BLaER1 (cell line): Measurements from ENCODE around the gene UNC13D.
"Not testable (repeated sequence)": the region's sequence is repeated elsewhere in the genome, so short reads cannot be mapped to it uniquely, and the experiment has no call there.

Experiments
- H3K27ac ChIP-seq: shearing (Covaris generic); formaldehyde crosslinking; 2 replicates; pipeline ENCODE4 v1.8.1; 2022
- H3K27me3 ChIP-seq: shearing (Covaris generic); formaldehyde crosslinking; 2 replicates; pipeline ENCODE4 v1.8.1; 2022
- H3K36me3 ChIP-seq: shearing (Covaris generic); formaldehyde crosslinking; 2 replicates; pipeline ENCODE4 v1.8.1; 2022
- H3K4me1 ChIP-seq: shearing (Covaris generic); formaldehyde crosslinking; 2 replicates; pipeline ENCODE4 v1.8.1; 2022
- H3K4me2 ChIP-seq: shearing (Covaris generic); formaldehyde crosslinking; 2 replicates; pipeline ENCODE4 v1.8.1; 2022
- H3K4me3 ChIP-seq: shearing (Covaris generic); formaldehyde crosslinking; 2 replicates; pipeline ENCODE4 v1.8.1; 2022
- H3K9ac ChIP-seq: shearing (Covaris generic); formaldehyde crosslinking; 2 replicates; pipeline ENCODE4 v1.8.1; 2022
- H3K9me3 ChIP-seq: shearing (Covaris generic); formaldehyde crosslinking; 2 replicates; pipeline ENCODE4 v1.8.1; 2022
- H4K20me1 ChIP-seq: shearing (Covaris generic); formaldehyde crosslinking; 2 replicates; pipeline ENCODE4 v1.8.1; 2022
- Cebpa-rat ChIP-seq: shearing (Covaris generic); IDR thresholded peaks from 2 replicates; pipeline ENCODE4 v1.8.1; 2022

UNC13D gene

GRCh38 chr17:75843577-75844529, at the start of gene UNC13D:
TSS of gene UNC13D (minus strand) at chr17:75844404. CDS start at chr17:75844337, 67 bp downstream.
- Histone ChIP-seq H3K4me3 (peak within 1 kb of the TSS; percentile 74), H3K9me3 (no peaks in the 10 kb centered on the region), H4K20me1 (no peaks in the 10 kb centered on the region), H3K4me2 (peak within 1 kb of the TSS; percentile 97), H3K27ac (peak within 1 kb of the TSS; percentile 95), H3K9ac (peak within 1 kb of the TSS; percentile 88), H3K36me3 (peaks cover 65% of the 10 kb centered on the region), H3K4me1 (peaks cover 68% of the 10 kb centered on the region), H3K27me3 (no peaks in the 10 kb centered on the region)
- no peak for TF ChIP-seq Cebpa-rat

GRCh38 chr17:75893305-75894048, 49.3 kb upstream of the UNC13D start:
- peaks cover 50% of the 10 kb centered on the region for H4K20me1 ChIP-seq
- no peak overlapping the region for H3K4me3 ChIP-seq
- H3K27ac ChIP-seq: peak overlapping the region; percentile 49; the same call in 1 of the 2 replicates
- peak overlapping the region; percentile 58 for H3K9ac ChIP-seq
- no peaks in the 10 kb centered on the region for H3K27me3 ChIP-seq
- H3K9me3 ChIP-seq: no peaks in the 10 kb centered on the region
- H3K4me2 ChIP-seq: peak overlapping the region; percentile 98
- TF ChIP-seq Cebpa-rat: no peak
- peaks cover 50% of the 10 kb centered on the region for H3K4me1 ChIP-seq
- peaks cover 49% of the 10 kb centered on the region for H3K36me3 ChIP-seq

- H3K4me3 ChIP-seq: no peak overlapping the region
- H3K9ac ChIP-seq: peak overlapping the region; percentile 58; the same call in 1 of the 2 replicates
- peak overlapping the region; percentile 98 for H3K4me2 ChIP-seq
- no peaks in the 10 kb centered on the region for H3K9me3 ChIP-seq
- peaks cover 46% of the 10 kb centered on the region for H3K36me3 ChIP-seq
- peaks cover 44% of the 10 kb centered on the region for H3K4me1 ChIP-seq
- H3K27me3 ChIP-seq: no peaks in the 10 kb centered on the region
- TF ChIP-seq Cebpa-rat: no peak
- peak overlapping the region; percentile 49; the same call in 1 of the 2 replicates for H3K27ac ChIP-seq
- H4K20me1 ChIP-seq: peaks cover 50% of the 10 kb centered on the region
These were observed 48.5 kb upstream of the UNC13D start for GRCh38 chr17:75892556-75893224.

- Histone ChIP-seq H3K27me3 (no peaks in the 10 kb centered on the region), H3K36me3 (peaks cover 46% of the 10 kb centered on the region), H4K20me1 (peaks cover 50% of the 10 kb centered on the region), H3K9ac (no peak overlapping the region), H3K9me3 (no peaks in the 10 kb centered on the region), H3K4me2 (no peak overlapping the region), H3K27ac (no peak overlapping the region), H3K4me1 (peaks cover 37% of the 10 kb centered on the region), H3K4me3 (no peak overlapping the region)
- no peak for TF ChIP-seq Cebpa-rat
These were observed 47.7 kb upstream of the UNC13D start for GRCh38 chr17:75891605-75892555.

GRCh38 chr17:75891022-75891604, 46.9 kb upstream of the UNC13D start:
- H3K9ac ChIP-seq: no peak overlapping the region
- H3K36me3 ChIP-seq: peaks cover 46% of the 10 kb centered on the region
- H3K4me1 ChIP-seq: peaks cover 40% of the 10 kb centered on the region
- no peak overlapping the region for H3K4me2 ChIP-seq
- no peak overlapping the region for H3K4me3 ChIP-seq
- TF ChIP-seq Cebpa-rat: no peak
- peaks cover 50% of the 10 kb centered on the region for H4K20me1 ChIP-seq
- H3K9me3 ChIP-seq: no peaks in the 10 kb centered on the region
- no peaks in the 10 kb centered on the region for H3K27me3 ChIP-seq
- H3K27ac ChIP-seq: no peak overlapping the region

- TF ChIP-seq Cebpa-rat: no peak
- H3K4me1 ChIP-seq: peaks cover 32% of the 10 kb centered on the region
- peaks cover 43% of the 10 kb centered on the region for H4K20me1 ChIP-seq
- no peak overlapping the region for H3K9ac ChIP-seq
- peaks cover 46% of the 10 kb centered on the region for H3K36me3 ChIP-seq
- no peak overlapping the region for H3K4me2 ChIP-seq
- H3K27ac ChIP-seq: no peak overlapping the region
- no peaks in the 10 kb centered on the region for H3K9me3 ChIP-seq
- H3K27me3 ChIP-seq: no peaks in the 10 kb centered on the region
- no peak overlapping the region for H3K4me3 ChIP-seq
These were observed 45.2 kb upstream of the UNC13D start for GRCh38 chr17:75889454-75889853.

- Histone ChIP-seq H3K9me3 (no peaks in the 10 kb centered on the region), H3K27ac (no peak overlapping the region), H3K4me1 (peaks cover 23% of the 10 kb centered on the region), H3K36me3 (peaks cover 46% of the 10 kb centered on the region), H3K9ac (no peak overlapping the region), H3K4me3 (no peak overlapping the region), H3K27me3 (no peaks in the 10 kb centered on the region), H3K4me2 (no peak overlapping the region), H4K20me1 (peaks cover 33% of the 10 kb centered on the region)
- TF ChIP-seq Cebpa-rat: no peak
These were observed 44.3 kb upstream of the UNC13D start for GRCh38 chr17:75888484-75888883.

GRCh38 chr17:75885860-75886259, 41.7 kb upstream of the UNC13D start:
- Histone ChIP-seq H3K36me3 (peaks cover 23% of the 10 kb centered on the region), H3K4me1 (peaks cover 38% of the 10 kb centered on the region)
- H3K27me3 ChIP-seq, H3K27ac ChIP-seq, H3K4me3 ChIP-seq, H4K20me1 ChIP-seq, H3K9me3 ChIP-seq, H3K4me2 ChIP-seq, H3K9ac ChIP-seq: not testable (repeated sequence)
